ENCODE data around the gene ESYT1. TPM values are rescaled to one million over a fixed set of nuclear protein-coding genes. Genes with fewer than 3 reads are reported as not detected.

Gene ESYT1
- total and polyA plus RNA-seq, 9 of the 15 experiments (the other 6 are each of a cell fraction or from before 2014, with no cell fraction given), result 132 to 420 (median 164) TPM

- no peaks in the 10 kb centered on the region for H3K9me3 ChIP-seq (replicated peaks; ENCODE audit: control insufficient read depth, insufficient read depth, low read depth, low read length)
- no TSS peak for BruUV-seq (replicated peaks)
- ChIA-PET POLR2A (interaction anchor here (0.9 kb wide), 1 partner anchor 9 kb away, joined by 3 read pairs; no protein-coding TSS in a partner anchor), CTCF (ENCODE audit: low intra/inter-chr PET ratio) (no interaction called here)
- no peak overlapping the region for H3K9ac ChIP-seq (ENCODE audit: insufficient read depth in 1 of 2, low read depth in 2 of 2, low read length in 2 of 2)
- peak; percentile 58 for ATAC-seq
- FAIRE-seq, result peak; percentile 62
- H3K4me1 ChIP-seq (replicated peaks in 1 of 2; ENCODE audit: control insufficient read depth in 2 of 2, insufficient read depth in 2 of 2, low read length in 2 of 2), result peaks cover 9 to 10% of the 10 kb centered on the region in 2 experiments; a peak in 3 of 5 replicates
- H3K9me1 ChIP-seq (ENCODE audit: control insufficient read depth, insufficient read depth, low read length), result no peaks in the 10 kb centered on the region
- no peaks in the 10 kb centered on the region for H3K27me3 ChIP-seq (ENCODE audit: control insufficient read depth in 2 of 2, insufficient read depth in 2 of 2, low read length in 2 of 2)
- H3K4me3 ChIP-seq, result no peak overlapping the region
- no peak overlapping the region for H3K4me2 ChIP-seq (ENCODE audit: insufficient read depth, low read length)
- DNase-seq (ENCODE audit: extremely low read depth in 1 of 4, low spot score in 3 of 4), result no peak
- H3K27ac ChIP-seq (ENCODE audit: extremely low read depth, low read depth, low read length), result peak overlapping the region; percentile 31; the same call in 1 of the 3 replicates
- peaks cover 47% of the 10 kb centered on the region for H3K36me3 ChIP-seq (ENCODE audit: control insufficient read depth, insufficient read depth, low read length)
- 0 out of 2 replicates have a peak, but pooled peaks cover 3% of the 10 kb centered on the region for H4K20me1 ChIP-seq (replicated peaks; ENCODE audit: control insufficient read depth, insufficient read depth, low read length)
- in situ Hi-C loops (cut with MboI), result no loop called here
- peaks cover 7% of the 10 kb centered on the region for H3K79me2 ChIP-seq (ENCODE audit: control insufficient read depth, insufficient read depth, low read length)
- intact Hi-C loops (cut with micrococcal nuclease), result no loop called here
- WGBS (ENCODE audit: insufficient coverage, low coverage, missing lambda C conversion rate), result 57% methylated on average over 12 of the region's 13 CpGs
- no peak overlapping the region for H2AFZ ChIP-seq (ENCODE audit: low read depth, low read length)
- TF ChIP-seq C11orf30 (IDR thresholded peaks at IDR 0.05; ENCODE audit: low read depth) (peak; percentile 73; the same call in 1 of the 2 replicates), ZKSCAN1 (IDR thresholded peaks at IDR 0.05; ENCODE audit: low read depth, low read length) (no peak), ZNF121 (CRISPR knock-in tag; conservative IDR thresholded peaks at IDR 0.05) (no peak), PCBP2 (IDR thresholded peaks at IDR 0.05; ENCODE audit: low read depth, low read length, poor library complexity, severe bottlenecking) (no peak), HDAC3 (IDR thresholded peaks at IDR 0.05; ENCODE audit: borderline replicate concordance, partially characterized antibody) (no peak), TAF7 (tag; IDR thresholded peaks at IDR 0.05) (no peak), ZNF561 (CRISPR knock-in tag; conservative IDR thresholded peaks at IDR 0.05) (no peak), MAFG (tag; conservative IDR thresholded peaks at IDR 0.05) (0 out of 2 replicates have a peak, but pooled peaks have one; percentile 20), HSF4 (CRISPR knock-in tag; IDR thresholded peaks at IDR 0.05; ENCODE audit: borderline replicate concordance) (no peak), THRB (CRISPR knock-in tag; conservative IDR thresholded peaks at IDR 0.05) (0 out of 2 replicates have a peak, but pooled peaks have one; percentile 38), CHD4 (IDR thresholded peaks at IDR 0.05; ENCODE audit: insufficient read depth, insufficient replicate concordance, low read depth, low read length, poor library complexity, severe bottlenecking) (no peak), ZNF785 (CRISPR knock-in tag; IDR thresholded peaks at IDR 0.05) (no peak), POLR2H (tag; IDR thresholded peaks at IDR 0.05; ENCODE audit: low read depth) (peak; percentile 81), PML (IDR thresholded peaks at IDR 0.05; ENCODE audit: low read length) (0 out of 2 replicates have a peak, but pooled peaks have one; percentile 10), NFIC (IDR thresholded peaks at IDR 0.05) (peak; percentile 73), ELF2 (CRISPR knock-in tag; IDR thresholded peaks at IDR 0.05) (peak; percentile 58; the same call in 1 of the 2 replicates), MYNN (IDR thresholded peaks at IDR 0.05) (0 out of 2 replicates have a peak, but pooled peaks have one; percentile 11), MYNN (CRISPR knock-in tag; IDR thresholded peaks at IDR 0.05) (no peak), TSC22D4 (tag; IDR thresholded peaks at IDR 0.05) (no peak), POLR2B (IDR thresholded peaks at IDR 0.05; ENCODE audit: low read depth, partially characterized antibody) (peak; percentile 64), MYC (IDR thresholded peaks at IDR 0.05; ENCODE audit: low read depth, low read length) (no peak), MYC (CRISPR knock-in tag; IDR thresholded peaks at IDR 0.05; ENCODE audit: borderline replicate concordance, low read depth) (peak; percentile 54; the same call in 1 of the 2 replicates), ETV5 (CRISPR knock-in tag; IDR thresholded peaks at IDR 0.05; ENCODE audit: low read depth) (no peak)
Observed at GRCh38 chr12:56146492-56147460, 18.7 kb downstream of the ESYT1 start.

Measured in K562 (cell line).